Epithelial cell of esophagus (primary cell): ENCODE results near the gene KCNIP1.

Source experiments
- DNase-seq: peaks from one replicate; pipeline ENCODE4 v3.0.0; 2010; ENCODE audit warnings: low read depth
- H3K4me3 ChIP-seq: 2 replicates; pipeline ENCODE4 v1.5.1; 2011; ENCODE audit warnings: mild to moderate bottlenecking, low read length, control low read depth
- TF ChIP-seq, protein P1 (sequence below): IDR thresholded peaks from 2 replicates; pipeline ENCODE4 v1.5.1; 2011; ENCODE audit warnings: low read depth, mild to moderate bottlenecking, low read length, control low read depth, inconsistent platforms; ENCODE audit not compliant: insufficient read depth; ENCODE audit errors: missing control alignments

The KCNIP1 gene

DNA sequence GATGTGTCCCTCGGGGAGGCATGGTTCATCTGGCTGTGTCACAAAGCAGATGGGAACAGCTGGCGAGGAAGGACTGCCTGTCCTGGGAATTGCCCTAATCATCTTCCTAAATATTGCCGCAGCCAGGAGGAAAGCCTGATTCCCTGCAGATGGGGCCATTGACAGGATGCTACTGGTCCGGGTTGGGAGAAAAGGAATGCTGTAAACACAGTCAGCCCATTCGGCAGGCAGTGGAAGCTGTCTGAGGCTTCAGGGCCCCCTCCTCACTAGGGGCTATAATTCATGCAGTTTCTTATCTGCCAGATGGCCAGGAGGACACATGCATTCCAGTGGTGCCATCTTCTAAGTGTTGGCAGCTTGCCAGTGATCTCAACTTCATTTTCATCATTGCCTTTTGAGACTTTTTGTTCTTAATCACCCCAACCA lies 110.3 kb downstream of the KCNIP1 start:
- no peak overlapping the region for H3K4me3 ChIP-seq
- TF ChIP-seq, protein P1, sequence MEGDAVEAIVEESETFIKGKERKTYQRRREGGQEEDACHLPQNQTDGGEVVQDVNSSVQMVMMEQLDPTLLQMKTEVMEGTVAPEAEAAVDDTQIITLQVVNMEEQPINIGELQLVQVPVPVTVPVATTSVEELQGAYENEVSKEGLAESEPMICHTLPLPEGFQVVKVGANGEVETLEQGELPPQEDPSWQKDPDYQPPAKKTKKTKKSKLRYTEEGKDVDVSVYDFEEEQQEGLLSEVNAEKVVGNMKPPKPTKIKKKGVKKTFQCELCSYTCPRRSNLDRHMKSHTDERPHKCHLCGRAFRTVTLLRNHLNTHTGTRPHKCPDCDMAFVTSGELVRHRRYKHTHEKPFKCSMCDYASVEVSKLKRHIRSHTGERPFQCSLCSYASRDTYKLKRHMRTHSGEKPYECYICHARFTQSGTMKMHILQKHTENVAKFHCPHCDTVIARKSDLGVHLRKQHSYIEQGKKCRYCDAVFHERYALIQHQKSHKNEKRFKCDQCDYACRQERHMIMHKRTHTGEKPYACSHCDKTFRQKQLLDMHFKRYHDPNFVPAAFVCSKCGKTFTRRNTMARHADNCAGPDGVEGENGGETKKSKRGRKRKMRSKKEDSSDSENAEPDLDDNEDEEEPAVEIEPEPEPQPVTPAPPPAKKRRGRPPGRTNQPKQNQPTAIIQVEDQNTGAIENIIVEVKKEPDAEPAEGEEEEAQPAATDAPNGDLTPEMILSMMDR: no peak
- DNase-seq: no peak

DNA sequence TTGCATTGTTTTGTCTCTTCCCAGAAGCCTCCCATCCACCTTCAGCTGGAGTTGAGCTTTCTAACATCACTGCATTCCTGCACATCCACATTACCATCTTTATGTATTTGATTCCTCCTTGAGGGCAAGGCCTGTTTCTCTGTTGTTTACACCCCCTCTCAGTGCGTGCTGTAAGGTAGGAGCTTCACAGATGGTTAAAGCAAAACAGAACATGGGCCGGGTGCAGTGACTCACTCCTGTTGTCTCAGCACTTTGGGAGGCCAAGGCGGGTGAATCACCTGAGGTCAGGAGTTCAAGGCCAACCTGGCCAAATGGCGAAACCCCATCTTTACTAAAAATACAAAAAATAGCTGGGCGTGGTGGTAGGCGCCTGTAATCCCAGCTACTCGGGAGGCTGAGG lies 110.9 kb downstream of the KCNIP1 start:
- DNase-seq: peak; percentile 45
- TF ChIP-seq, protein P1: no peak
- no peak overlapping the region for H3K4me3 ChIP-seq

DNA sequence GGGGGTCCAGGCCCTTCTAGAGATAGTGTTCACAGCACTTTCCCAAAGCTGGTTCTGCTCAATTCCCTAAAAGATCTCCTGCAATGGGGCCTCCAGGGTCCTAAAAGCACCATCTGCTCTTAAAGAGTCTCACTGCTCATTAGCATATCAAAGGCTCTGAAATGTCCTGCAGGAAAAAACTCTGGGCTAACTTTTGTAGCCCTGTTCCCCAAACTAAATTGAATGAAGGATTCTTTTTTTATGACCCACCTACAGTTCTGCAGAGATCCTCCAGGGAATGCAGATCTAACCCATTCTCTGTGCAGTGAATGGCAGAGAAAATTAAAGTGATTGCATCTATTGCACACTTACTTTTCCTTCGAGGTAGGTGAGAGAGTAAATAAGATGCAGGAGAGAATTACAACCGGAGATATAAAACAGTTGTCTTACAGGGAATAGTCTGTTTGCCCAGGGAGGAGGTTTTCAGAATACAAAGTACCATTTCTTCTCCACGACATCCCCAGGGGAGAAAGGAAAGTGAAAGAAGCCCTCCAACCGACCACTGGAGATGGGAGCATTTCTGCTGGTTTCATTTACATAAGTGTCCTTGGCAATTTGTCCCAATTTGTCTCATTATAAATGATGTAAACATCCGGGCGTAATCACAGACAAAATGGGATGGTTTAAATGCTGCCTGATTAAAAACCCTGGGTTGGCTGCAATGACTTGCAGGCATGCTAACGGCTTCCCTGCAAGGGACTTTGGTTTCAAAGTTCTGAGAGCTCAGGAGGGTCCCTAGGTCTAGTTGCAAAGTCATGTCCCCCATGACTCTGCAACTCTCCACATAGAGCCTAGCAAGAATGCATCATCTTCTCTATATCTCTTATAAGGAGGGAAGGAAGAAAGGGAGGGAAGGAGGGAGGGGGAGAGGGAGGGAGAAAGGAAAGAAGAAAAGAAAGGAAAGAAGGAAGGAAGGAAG lies 114.0 kb downstream of the KCNIP1 start:
- no peak overlapping the region for H3K4me3 ChIP-seq
- TF ChIP-seq, protein P1: no peak
- no peak for DNase-seq

DNA sequence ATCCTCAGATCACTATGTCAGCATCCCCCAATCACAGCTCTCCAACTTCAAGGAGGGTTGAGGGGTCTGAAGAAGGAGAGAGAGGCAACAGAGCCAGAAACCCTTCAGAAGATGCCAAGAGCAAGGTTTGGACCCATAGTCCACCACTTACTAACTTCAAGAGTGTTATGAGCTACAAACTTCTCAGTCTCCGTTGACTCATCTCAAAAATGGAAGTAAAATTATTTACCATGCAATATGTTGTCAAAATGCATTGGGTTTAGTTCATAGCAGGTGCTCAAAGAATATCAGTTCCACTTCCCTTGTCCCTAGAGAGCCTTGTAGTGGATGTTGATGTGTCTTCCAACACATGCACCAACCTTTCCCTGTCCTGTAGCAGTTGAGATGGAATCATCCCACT lies 116.0 kb downstream of the KCNIP1 start:
- TF ChIP-seq, protein P1: no peak
- H3K4me3 ChIP-seq: no peak overlapping the region
- DNase-seq: no peak

DNA sequence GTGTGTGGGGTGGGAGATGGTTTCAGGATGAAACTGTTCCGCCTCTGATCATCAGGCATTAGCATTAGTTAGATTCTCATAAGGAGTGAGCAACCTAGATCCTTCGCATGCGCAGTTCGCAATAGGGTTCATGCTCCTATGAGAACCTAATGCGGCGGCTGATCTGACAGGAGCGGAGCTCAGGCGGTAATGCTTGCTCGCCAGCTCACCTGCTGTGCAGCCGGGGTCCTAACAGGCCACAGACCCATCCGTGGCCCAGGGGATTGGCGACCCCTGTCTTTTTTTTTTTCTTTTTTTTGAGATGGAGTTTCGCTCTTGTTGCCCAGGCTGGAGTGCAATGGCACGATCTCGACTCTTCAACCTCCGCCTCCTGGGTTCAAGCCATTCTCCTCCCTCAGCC lies 119.1 kb downstream of the KCNIP1 start:
- H3K4me3 ChIP-seq: no peak overlapping the region
- no peak for DNase-seq
- TF ChIP-seq, protein P1: no peak

DNA sequence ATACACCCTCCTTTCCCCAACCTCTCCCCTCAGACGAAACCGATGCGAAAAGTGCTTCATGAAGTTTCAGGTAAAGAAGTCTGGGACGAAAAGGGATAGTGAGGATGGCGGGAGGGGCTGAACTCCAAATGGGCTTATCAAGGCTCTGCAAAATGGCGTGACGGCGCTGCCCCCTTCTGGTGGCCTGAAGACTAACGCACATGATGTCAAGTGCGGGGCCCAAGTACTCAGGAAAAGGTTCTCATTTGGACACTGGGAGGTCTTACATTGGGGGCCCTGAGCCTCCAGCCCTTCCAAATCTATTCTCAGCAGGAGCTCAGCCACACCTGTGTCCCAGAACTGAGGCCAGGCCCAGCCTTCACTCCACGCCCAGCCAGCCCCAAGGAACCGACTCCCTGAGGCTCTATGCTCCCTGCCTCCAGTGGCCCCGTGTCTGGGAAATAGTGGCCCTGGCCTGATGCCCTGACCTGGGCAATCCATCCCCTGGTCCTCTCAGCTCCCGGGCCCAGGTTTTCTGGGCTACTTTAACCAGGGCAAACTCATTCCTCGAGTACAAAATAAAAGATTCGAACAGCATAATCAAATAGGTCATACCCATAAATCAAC lies 119.9 kb downstream of the KCNIP1 start:
- TF ChIP-seq, protein P1: peak; percentile 49
- DNase-seq: peak; percentile 58
- H3K4me3 ChIP-seq: no peak overlapping the region
